Measurements from ENCODE around the gene FGF8. TPM values are rescaled to one million over a fixed set of nuclear protein-coding genes. Genes with fewer than 3 reads are reported as not detected.

FGF8 gene
- total and polyA plus RNA-seq, 2 of the 8 experiments (the other 6 are each of a cell fraction or from before 2014, with no cell fraction given) = 1.1 to 3.9 TPM

DNA sequence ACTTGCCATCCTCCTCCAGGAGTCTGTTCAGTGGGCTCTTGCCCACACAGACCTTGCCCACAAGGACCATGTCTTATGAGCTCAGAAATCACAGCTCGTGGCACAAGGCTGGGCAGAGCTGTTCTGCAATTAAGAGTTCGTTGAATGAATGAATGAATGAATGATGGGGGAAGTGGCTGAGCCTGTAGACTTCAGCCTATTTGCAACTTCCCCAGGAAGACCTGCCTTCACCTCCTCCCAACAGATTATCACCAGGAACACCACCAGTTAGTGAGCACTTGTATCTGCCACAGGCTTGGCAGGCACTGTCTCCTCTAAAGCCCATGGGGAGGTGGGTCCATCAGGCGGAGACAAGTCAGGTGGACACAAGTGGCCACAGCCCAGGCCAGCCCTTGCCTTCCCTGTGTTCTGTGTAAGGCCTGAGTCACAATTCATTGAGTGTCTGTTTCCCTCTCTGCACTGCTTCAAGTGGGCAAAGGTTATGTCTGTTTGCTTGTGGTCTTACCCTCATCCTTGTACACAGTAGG is 1.8 kb upstream of the FGF8 start:
- TF ChIP-seq RNF2 (IDR thresholded peaks at IDR 0.05; ENCODE audit: borderline replicate concordance, low read depth, low read length, missing control alignments, poor library complexity, severe bottlenecking) = no peak
- no peak for TF ChIP-seq YY1 (IDR thresholded peaks at IDR 0.05; ENCODE audit: low read depth, low read length)
- TF ChIP-seq POU5F1 (IDR thresholded peaks at IDR 0.05; ENCODE audit: low read depth, low read length) = no peak
- no peak for TF ChIP-seq BCL11A (IDR thresholded peaks at IDR 0.05; ENCODE audit: low read depth in 2 of 2, low read length in 2 of 2)
- TF ChIP-seq EP300 (IDR thresholded peaks at IDR 0.05; ENCODE audit: borderline replicate concordance in 1 of 2, low read depth in 2 of 2, low read length in 2 of 2) = no peak
- no peak for TF ChIP-seq PHF8 (conservative IDR thresholded peaks at IDR 0.05; ENCODE audit: low read depth, low read length)
- TF ChIP-seq EGR1 (IDR thresholded peaks at IDR 0.05; ENCODE audit: borderline replicate concordance, low read depth, low read length) = no peak
- no peak for TF ChIP-seq TAF1 (IDR thresholded peaks at IDR 0.05; ENCODE audit: low read depth, low read length)
- TF ChIP-seq TEAD4 (IDR thresholded peaks at IDR 0.05; ENCODE audit: low read depth, low read length) = no peak
- peaks cover 7% of the 10 kb centered on the region for H3K79me1 ChIP-seq (ENCODE audit: low read depth, low read length)
- no peak overlapping the region for H3K4me3 ChIP-seq (ENCODE audit: extremely low read depth in 1 of 4, insufficient read depth in 2 of 4, low read depth in 3 of 4, low read length in 4 of 4)
- H2AFZ ChIP-seq (ENCODE audit: low read length) = no peak overlapping the region
- peaks cover 17 to 56% (median 37%) of the 10 kb centered on the region in 4 experiments for H3K4me1 ChIP-seq (replicated peaks in 1 of 4; ENCODE audit: control insufficient read depth in 3 of 4, insufficient read depth in 4 of 4, low read length in 3 of 4)
- peaks cover 47 to 69% (median 61%) of the 10 kb centered on the region in 4 experiments for H3K27me3 ChIP-seq (replicated peaks in 1 of 4; ENCODE audit: control insufficient read depth in 3 of 4, extremely low read depth in 1 of 4, insufficient read depth in 3 of 4, low read length in 3 of 4)
- H3K56ac ChIP-seq (replicated peaks; ENCODE audit: insufficient read length, low read depth, low read length) = no peak overlapping the region
- peaks cover 28% of the 10 kb centered on the region for H3K23me2 ChIP-seq (ENCODE audit: low read depth, low read length)
- H4K5ac ChIP-seq (ENCODE audit: insufficient read length, low read depth, low read length) = no peak overlapping the region
- no peak overlapping the region for H3K9ac ChIP-seq (replicated peaks in 1 of 4; ENCODE audit: extremely low read depth in 1 of 4, low read depth in 3 of 4, low read length in 3 of 4)
- WGBS, 2 experiments (ENCODE audit: extremely low coverage in 1 of 2, insufficient coverage in 1 of 2, insufficient read length in 1 of 2, insufficient replicate concordance in 2 of 2, low coverage in 1 of 2, low lambda C conversion rate in 2 of 2, missing lambda C conversion rate in 1 of 2) = 88% methylated on average over 3 of the region's 3 CpGs; no CpG with 5 or more reads in 1 of the 2 experiments
- H2BK15ac ChIP-seq (ENCODE audit: low read length) = no peak overlapping the region
- H3K18ac ChIP-seq (ENCODE audit: extremely low read depth, low read length) = no peak overlapping the region; the same call in 1 of the 2 replicates
- H2BK120ac ChIP-seq (replicated peaks; ENCODE audit: low read depth, low read length) = no peak overlapping the region
- peak overlapping the region; percentile 29; the same call in 1 of the 2 replicates for H2BK12ac ChIP-seq (ENCODE audit: low read depth, low read length)
- peak overlapping the region in 1 of 2 experiments; percentile 91; a peak in 1 of 4 replicates for H3K4me2 ChIP-seq (ENCODE audit: insufficient read depth in 1 of 2, low read depth in 2 of 2, low read length in 2 of 2)
- H4K8ac ChIP-seq (ENCODE audit: extremely low read depth, insufficient read depth, low read length) = no peak overlapping the region
- no peaks in the 10 kb centered on the region; a peak in 1 of 8 replicates for H3K36me3 ChIP-seq (ENCODE audit: control insufficient read depth in 2 of 4, insufficient read depth in 4 of 4, low read length in 3 of 4)
- POLR2A ChIA-PET (ENCODE audit: partially characterized antibody) = no interaction called here
- no peak overlapping the region for H3K14ac ChIP-seq (ENCODE audit: insufficient read length)
- H3K27ac ChIP-seq (ENCODE audit: low read depth, low read length) = no peak overlapping the region
- H3K9me3 ChIP-seq (ENCODE audit: insufficient read depth in 2 of 2, low read depth in 1 of 2, low read length in 1 of 2) = no peaks in the 10 kb centered on the region
- peak overlapping the region; percentile 2; the same call in 1 of the 2 replicates for H2BK20ac ChIP-seq (ENCODE audit: low read length)
- H3K4ac ChIP-seq (replicated peaks; ENCODE audit: insufficient read length, low read depth, low read length) = no peak overlapping the region
- no peak overlapping the region for H2BK5ac ChIP-seq (ENCODE audit: low read depth, low read length)
- H2AK5ac ChIP-seq (ENCODE audit: low read depth, low read length) = no peak overlapping the region; the same call in 1 of the 2 replicates
- H4K91ac ChIP-seq (replicated peaks; ENCODE audit: insufficient read length, low read length) = peak overlapping the region; percentile 22
- peaks cover 15 to 29% of the 10 kb centered on the region in 2 experiments for H4K20me1 ChIP-seq (replicated peaks in 1 of 2; ENCODE audit: control insufficient read depth in 1 of 2, insufficient read depth in 2 of 2, low read length in 2 of 2)
- CTCF ChIA-PET (ENCODE audit: partially characterized antibody) = interaction anchor here (1.1 to 9.8 kb wide), 6 partner anchors 9 to 177 kb away, joined by 3 to 246 read pairs (median 10); partner anchors contain the start of gene FBXW4
- H3K79me2 ChIP-seq (ENCODE audit: control insufficient read depth in 1 of 2, insufficient read depth in 2 of 2, low read length in 2 of 2) = peaks cover 0 to 5% of the 10 kb centered on the region in 2 experiments; a peak in 1 of 4 replicates
- H3K23ac ChIP-seq (ENCODE audit: insufficient read length) = no peak overlapping the region
- no peak for FAIRE-seq
- DNase-seq (ENCODE audit: low read depth in 1 of 2, low spot score in 2 of 2) = no peak

All from H1 (cell line).